GM19452 (cell line): ENCODE measurements around the gene DLGAP4.

Experiments
- ATAC-seq: cut with Tn5 transposase; IDR thresholded peaks from one replicate; pipeline ENCODE4 v1.9.1; 2021; ENCODE audit not compliant: unreplicated experiment

DLGAP4 gene

DNA sequence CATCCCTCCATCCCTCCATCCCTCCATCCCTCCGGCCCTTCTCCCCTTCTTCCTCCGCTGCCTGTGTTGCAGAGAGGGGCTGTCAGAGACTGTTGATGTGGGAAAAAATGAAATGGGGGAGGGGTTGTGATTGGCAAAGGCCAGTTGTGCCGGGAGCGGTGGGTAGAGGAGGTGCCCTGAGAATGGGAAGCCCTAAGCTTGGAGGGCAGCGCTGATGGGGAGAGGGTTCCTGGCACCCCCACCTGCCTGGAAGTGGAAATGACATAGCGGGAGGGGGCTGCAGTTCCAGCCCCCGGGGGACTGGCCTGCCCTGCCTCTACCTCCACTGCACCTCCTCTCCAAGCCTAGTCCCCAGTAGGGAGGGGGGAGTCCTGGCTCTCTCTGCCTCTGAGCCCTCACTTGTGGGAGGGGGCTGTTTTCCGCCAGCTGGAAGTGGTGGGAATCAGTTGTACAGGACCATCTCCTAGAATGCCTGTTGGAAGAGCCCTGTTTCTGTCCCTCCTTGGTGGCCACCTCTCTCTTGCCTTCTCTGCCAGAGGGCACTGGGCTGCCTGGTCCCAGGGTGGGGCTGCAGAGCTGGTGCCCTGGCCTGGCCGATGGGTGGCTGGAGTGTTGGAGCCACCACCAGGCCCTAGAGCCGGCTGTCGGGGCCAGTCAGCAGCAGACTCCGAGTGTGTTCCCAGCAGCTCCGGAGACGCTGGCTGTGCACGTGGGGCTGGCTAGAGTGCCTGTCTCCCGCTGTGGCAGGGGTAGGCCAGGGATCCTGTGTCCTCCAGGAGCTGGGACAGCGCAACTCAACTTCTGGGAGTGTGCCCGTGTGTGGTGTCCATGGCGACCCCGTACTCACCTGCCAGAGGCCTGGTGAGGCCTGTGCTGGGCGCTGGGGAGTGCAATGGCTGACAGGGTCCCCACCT is 1.5 kb downstream of the DLGAP4 start:
- no peak for ATAC-seq

DNA sequence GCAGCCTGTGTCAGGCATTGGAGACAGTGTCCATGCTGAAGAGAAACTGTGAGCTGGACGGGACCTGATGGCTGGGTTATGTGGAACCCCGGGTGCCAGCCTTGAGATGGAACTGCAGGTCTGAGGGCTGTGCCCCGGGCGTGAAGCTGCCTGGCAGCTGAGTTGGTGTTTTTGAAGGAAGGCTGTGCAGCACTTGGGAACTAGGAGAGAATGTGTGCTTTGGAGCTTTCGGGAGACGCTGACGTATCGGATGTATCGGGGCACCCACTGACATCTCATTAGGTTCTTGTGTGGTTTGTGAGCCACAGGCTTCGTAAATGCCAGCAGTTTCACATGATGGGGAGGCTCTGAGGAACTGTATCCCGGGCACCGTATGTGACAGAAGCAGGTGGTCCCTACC is 2.2 kb downstream of the DLGAP4 start:
- no peak for ATAC-seq

DNA sequence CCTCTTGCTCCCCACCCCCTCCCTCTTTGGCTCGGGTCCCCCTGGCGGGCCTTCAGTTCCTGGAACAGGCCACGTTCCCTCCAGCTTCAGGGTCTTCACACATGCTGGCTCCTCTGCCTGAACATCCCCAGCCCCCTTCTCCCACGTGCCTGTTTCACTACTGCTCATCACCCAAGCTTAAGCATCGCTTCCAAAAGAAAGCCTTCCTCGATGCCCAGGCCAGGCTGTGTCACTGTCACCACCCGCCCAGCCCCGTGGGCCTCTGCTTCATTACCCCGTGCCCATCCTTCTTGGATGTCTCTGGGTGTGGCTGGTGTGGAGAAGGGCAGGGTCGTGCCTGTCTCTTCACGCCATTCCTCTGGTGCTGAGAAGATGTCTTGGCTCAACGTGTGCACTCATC is 2.8 kb downstream of the DLGAP4 start:
- no peak for ATAC-seq

DNA sequence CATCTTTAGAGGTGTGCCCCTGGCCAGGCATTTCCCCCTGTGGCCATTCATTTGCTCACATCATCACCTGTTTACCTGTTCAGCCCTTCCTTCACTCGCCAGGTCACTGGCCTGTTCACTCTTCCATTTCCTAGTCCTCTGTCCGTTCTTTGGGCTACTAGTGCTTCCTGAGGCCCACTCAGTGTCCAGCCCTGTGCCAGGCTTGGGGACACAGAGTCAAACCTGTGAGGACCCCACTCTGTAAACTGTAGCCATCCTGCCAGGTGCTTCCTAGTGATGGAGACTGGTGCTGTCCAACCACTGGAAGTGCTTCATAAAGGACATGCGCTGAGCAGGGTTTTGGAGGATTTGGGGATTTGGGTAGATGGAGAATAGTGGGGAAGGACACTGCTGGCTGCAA is 3.5 kb downstream of the DLGAP4 start:
- ATAC-seq, result no peak

DNA sequence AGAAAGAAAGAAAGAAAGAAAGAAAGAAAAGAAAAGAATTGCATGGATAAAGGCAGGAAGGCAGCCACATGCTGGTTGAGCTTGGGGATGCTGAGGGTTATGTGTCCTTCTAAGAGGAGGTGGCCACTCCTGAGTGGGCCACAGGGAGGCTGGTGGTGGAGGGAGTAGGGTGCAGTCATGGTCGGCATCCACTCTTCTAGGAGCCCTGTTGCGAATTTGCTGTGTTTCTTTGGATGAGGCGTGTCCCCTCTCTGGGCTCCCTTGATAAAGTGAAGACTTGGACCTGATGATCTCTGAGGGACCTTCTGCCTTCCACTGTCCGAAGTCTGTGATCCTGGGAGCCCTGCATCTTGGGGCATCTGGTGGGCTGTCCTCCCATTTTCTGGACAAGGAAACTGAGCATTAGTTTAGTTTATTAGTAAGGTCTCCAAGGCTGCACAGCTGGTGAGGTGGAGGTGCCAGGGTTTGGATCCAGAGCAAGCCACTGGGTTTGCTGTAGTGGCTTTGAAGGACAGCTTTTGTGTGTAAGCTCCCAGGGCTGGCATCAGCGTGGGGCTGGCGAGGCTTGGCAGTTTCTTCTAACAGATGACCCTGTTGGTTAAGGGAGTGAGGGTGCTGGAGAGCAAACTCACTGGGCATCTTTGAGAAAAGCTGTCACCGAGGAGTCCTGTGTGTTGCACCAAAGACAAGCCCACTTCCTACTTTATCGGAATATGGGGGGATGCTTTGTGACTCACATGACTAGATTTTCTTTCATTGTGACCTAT is 4.3 kb downstream of the DLGAP4 start:
- ATAC-seq, result no peak

DNA sequence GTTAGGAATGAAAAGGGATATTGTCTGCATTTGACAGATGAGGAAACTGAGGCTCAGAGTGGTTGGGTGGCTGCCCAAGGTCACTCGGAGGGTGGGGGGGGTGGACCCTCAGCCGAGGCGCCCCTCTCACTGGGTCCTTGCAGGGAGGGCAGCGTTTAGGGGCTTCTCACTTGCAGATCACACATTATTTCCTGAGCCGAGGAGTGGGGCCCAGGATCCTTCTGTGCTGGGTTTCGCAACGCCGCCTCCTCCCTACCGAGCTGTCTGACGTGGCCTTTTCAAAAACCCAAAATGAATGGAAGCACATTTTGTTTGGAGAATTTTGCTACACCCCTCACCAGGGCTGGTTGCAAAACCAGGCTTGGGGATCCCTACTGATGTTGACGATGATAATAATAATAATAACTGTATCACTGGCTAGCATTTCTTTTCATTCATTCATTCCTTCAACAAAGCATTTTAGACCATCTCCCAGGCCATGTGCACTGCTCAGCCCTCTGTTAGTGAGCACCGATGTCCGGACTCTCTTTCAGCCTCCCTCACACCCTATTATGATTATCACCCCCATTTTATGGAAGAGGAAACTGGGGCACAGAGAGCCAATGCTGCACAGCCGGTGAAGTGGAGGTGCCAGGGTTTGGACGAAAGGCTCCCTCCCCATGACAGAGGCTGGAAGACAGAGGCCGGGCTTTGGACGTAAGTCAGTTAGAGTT is 5.2 kb downstream of the DLGAP4 start:
- ATAC-seq, result no peak

DNA sequence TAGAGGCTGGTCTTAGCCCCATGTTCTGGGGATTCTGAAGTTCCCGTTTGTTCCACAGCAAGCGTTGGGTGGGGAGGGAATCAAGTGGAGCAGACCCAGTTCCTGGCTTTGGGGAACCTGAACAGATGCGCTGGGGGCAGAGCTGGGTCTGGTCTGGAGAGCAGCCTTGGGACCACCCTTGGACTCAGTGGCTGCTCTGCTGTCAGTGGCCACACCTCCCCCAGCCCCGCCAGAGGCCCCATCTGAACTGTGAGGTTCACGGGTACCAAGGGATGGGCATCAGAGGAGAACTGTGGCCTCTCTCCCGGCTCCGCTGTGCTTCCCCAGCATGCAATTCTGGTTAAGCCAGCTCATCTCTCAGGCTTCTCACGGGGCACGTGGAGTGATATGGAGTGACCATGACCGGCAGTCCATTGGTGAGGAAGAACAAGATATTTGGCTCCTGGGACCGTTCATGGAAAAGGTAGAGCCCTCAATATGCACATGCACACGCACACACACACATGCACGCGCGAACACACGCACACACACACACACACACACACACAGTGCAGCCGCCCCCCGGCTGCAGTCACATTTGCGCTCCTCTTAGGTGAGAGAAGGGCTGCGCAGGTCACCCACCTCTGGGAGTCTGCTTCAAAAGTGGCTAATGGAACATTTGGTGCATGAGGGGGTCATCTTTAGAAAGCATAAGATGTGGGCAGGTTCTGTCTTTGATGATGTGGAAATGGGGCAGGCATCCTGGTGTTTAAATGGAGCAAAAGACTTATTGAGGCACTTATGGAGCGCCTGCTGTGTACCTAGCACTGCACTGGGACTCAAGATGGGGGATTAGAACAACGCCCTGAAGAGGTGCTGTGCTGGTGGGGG is 6.0 kb downstream of the DLGAP4 start:
- ATAC-seq, result no peak

DNA sequence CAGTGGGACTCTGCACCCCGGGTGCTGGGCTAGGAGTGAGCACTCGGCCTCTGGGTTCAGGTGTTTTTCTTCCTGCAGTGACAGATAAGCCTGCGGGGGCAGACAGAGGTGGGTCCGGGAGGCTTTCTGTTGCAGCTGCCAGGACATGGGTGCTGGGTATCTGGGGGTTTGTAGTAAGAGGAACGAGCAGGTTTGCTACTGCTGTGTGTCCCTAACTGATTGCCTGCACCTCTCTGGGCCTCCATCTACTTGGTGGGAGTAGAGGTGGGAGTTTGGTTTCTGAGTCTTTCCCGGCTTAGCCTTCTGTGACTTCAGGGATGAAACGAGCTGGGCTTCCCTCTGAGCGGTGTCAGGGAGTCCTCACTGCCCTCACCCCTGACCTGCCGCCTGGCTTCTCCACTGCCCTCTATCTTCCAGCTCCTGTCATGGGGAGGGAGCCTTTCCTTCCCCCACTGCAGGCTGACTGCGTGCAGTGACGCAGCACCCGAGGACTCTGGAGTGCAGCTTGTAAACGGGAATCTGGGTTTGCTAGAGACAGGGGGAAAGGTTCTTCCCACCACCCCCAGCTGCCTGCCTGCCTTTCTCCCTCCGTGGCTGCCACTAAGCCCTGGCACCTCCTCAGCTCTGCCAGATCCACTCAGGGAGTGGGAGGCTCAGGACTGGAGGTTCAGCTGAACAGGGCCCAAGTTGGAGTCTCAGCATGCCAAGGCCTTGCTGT is 6.7 kb downstream of the DLGAP4 start:
- no peak for ATAC-seq

DNA sequence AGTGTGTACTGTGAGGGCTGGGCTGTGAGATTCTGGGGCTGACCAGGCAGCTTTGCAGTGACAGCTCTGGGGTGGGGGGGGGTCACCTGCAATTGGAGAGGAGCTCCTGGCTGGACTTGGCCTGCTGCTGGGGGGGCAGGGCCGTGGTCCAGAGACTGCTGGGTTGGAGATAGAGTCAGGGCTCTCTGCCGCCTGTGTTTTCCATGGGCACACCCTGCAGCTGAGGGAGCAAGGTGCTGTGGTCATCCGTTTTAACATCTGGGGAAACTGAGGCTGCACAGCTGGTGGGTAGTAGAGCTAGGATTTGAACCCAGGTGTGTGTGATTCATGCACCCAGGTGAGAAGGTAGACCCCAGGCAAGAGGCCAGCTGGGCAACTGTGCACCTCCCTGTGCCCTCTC is 7.3 kb downstream of the DLGAP4 start:
- ATAC-seq, result no peak

DNA sequence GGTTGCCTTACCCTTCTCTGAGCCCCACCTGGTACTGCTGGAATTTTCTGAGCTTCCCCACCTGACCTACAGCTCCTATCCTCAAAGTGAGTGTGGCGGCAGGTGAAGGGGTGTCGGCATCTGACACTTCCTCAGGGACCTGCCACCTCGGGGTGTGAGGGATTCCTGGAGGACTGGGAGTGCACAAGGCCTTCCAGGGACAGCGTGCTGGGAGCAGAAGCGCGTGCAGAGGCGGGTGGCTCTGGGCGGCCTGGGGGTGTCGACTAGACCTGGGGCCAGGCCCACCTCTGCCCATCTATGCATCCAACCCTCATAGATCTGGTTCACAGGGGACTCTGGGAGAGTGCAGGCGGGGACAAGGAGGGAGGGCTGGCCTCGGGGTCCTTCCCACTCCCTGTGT is 7.8 kb downstream of the DLGAP4 start:
- ATAC-seq, result no peak

DNA sequence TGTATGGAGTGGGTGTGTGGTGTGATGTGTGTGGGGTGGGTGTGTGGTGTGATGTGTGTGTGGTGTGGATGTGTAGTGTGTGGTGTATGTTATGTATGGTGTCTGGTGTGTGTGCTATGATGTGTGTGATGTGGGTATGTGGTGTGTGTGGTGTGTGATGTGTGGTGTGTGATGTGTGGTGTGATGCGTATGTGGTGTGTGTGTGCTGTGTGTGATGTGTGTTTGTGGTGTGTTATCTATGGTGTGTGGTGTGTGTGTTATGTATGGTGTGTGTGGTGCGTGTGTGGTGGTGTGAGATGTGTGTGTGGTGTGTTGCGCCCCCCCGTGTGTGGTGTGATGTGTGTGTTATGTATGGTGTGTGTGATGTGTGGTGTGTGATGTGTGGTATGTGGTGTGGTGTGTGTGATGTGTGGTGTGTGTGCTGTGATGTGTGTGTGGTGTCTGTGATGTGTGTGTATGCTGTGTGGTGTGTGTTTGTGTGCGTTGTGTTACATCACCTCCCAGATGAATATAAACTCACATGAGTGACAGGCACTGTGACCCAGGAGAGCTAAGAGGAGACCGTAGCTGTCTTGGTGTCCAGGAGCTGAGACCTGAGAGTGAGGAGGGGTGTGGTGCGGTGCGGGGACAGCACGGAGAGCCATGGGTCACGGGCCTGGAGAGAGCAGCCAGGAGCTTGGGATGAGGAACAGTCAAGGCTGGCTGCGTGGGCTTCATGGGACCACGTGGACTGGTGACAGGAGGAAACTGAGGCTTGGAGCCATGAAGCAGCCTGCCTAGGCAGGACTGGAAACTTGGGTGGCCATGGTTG is 8.8 kb downstream of the DLGAP4 start:
- no peak for ATAC-seq

DNA sequence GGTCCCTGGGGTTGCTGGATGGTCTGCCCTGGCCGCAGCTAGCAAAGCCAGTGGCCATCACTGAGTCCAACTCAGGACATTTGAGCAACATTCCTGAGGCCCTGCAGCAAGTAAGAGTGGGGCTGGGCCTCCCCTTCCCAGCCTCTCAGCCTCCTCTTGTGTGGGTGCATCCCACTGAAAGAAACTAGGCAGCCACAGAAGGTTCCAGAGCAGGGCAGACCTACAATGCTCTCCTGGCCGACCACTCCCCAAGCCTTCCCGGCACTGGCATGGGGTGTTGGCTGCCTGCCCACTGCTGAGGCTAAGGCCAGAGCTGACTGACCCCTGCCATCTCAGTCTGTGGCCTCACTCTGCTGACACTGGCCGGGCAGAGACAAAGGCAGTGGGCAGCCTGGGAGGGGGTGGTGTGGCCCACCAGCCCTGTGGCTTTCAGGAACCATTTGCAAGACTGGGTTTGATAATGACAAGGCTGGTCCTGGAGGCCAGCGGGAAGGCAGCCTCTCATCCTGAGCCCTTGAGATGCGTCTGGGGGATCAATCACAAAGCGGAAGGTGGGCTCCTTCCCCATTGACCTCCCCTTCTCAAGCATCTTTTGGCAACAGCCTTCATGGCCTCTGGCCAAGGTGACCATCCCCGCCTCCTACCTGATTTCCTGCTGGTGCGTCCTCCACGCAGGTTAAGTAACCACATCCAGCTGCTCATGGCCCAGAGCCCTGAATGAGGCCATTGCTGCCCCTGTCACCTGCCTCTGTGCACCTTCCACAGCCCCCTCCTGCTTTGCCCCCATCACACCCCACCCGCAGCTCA is 9.6 kb downstream of the DLGAP4 start:
- ATAC-seq, result no peak

DNA sequence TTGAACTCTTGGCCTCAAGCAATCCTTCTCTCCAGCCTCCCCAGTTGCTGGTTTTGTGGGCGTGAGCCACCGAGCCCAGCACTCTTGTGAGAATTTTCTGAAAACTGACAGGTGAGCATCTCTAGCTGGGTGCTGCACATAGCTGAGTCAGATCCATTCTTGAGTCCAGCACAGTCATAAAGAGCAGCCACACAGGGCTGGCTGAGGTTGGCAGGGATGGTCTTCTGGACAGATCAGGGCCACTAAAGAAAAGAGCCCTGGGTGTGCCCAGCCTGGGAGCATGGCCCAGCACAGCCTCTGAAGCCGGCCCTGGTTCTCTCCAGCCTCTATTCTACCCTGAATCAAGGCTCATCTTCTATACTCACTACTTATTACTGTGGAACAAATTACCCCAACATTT is 11.5 kb downstream of the DLGAP4 start:
- ATAC-seq, result no peak

DNA sequence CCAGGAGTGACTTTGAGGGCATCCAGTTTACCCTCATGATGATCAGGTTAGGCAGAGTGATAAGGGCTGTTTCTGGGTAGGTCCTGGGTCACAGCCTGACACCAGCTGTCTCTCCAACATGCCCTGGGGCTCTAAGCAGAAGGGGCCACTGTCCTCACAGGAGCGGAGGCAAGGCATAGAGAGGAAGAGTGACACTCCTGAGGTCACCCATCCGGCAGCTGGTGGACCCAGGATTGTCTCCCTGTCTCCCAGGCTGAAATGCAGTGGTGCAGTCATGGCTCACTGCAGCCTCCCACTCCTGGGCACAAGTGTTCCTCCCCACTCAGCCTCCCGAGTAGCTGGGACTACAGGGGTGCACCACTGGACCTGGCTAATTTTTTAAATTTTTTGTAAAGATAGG is 12.0 kb downstream of the DLGAP4 start:
- ATAC-seq, result no peak

DNA sequence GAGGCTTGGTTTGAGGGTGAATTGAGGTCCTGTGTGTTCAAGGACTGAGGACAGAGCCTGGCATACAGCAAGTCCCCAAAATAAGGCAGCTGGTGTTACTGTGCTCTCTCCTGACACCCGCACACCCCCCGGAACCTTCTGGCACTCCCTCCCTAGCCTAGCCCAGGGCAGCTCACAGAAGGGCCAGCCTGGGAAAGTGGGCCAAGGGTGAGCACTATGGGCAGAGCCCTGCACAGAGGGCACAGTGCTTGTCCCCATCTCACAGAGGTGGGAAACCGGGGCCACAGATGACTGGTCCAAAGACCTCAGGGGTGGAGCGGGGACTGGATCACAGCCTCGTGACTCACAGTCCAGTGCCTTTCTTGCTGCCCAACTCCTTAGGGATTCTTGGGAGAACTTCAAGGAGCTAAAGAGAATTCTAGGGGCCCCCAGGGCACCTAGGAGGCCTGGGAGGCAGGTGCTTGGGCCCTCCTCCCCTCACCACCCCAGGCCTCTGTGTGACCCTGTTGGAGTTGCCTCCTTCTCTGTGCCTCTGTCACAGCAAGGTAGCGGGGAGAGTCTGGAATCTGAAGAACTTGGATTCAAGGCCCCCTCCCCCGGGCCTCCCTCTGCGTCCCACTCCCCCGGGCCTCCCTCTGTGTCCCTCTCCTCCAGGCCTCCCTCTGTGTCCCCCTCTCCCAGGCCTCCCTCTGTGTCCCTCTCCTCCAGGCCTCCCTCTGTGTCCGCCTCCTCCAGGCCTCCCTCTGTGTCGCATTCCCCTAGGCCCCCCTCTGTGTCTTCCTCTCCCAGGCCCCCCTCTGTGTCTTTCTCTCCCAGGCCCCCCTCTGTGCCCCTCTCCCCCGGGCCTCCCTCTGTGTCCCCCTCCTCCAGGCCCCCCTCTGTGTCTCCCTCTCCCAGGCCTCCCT is 13.5 kb downstream of the DLGAP4 start:
- no peak for ATAC-seq

DNA sequence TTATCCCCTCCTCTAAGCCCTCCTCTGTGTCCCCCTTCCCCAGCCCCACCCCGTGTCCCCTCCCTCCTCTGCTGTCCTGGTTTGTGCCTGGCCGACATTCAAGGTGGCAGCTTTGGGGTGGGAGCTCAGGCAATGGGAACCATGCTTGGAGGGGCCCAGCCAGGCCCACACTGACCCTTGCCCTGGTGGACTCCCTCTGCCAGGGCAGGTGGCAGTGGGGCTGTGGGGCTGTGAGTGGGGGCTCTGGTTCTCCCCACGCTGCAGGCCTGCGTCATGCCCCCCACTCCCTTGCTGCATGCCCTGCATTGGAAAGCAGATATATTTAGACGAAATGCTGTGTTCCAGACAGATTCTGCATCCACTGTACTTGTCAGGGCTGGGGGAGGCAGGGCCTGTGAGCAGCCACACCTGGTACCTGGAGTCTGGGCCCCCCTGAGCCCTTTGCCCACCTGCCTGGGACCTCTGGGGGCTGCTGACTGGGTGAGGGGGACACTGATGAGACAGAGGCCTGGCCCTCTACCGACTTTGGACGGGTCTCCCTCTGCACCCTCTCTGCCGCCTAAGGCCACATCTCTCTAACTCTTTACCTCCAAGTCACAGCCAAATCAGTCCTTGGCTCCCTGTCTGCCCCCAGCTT is 14.2 kb downstream of the DLGAP4 start:
- no peak for ATAC-seq
